GM12801 (cell line): ENCODE data around the gene GANC.

ENCODE experiments used
- CTCF ChIP-seq: IDR thresholded peaks from one replicate; pipeline ENCODE4 v1.5.1; 2011; ENCODE audit warnings: control low read depth; ENCODE audit not compliant: insufficient read length; ENCODE audit errors: extremely low read depth

Gene GANC, protein sequence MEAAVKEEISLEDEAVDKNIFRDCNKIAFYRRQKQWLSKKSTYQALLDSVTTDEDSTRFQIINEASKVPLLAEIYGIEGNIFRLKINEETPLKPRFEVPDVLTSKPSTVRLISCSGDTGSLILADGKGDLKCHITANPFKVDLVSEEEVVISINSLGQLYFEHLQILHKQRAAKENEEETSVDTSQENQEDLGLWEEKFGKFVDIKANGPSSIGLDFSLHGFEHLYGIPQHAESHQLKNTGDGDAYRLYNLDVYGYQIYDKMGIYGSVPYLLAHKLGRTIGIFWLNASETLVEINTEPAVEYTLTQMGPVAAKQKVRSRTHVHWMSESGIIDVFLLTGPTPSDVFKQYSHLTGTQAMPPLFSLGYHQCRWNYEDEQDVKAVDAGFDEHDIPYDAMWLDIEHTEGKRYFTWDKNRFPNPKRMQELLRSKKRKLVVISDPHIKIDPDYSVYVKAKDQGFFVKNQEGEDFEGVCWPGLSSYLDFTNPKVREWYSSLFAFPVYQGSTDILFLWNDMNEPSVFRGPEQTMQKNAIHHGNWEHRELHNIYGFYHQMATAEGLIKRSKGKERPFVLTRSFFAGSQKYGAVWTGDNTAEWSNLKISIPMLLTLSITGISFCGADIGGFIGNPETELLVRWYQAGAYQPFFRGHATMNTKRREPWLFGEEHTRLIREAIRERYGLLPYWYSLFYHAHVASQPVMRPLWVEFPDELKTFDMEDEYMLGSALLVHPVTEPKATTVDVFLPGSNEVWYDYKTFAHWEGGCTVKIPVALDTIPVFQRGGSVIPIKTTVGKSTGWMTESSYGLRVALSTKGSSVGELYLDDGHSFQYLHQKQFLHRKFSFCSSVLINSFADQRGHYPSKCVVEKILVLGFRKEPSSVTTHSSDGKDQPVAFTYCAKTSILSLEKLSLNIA (N-terminal part only)

DNA sequence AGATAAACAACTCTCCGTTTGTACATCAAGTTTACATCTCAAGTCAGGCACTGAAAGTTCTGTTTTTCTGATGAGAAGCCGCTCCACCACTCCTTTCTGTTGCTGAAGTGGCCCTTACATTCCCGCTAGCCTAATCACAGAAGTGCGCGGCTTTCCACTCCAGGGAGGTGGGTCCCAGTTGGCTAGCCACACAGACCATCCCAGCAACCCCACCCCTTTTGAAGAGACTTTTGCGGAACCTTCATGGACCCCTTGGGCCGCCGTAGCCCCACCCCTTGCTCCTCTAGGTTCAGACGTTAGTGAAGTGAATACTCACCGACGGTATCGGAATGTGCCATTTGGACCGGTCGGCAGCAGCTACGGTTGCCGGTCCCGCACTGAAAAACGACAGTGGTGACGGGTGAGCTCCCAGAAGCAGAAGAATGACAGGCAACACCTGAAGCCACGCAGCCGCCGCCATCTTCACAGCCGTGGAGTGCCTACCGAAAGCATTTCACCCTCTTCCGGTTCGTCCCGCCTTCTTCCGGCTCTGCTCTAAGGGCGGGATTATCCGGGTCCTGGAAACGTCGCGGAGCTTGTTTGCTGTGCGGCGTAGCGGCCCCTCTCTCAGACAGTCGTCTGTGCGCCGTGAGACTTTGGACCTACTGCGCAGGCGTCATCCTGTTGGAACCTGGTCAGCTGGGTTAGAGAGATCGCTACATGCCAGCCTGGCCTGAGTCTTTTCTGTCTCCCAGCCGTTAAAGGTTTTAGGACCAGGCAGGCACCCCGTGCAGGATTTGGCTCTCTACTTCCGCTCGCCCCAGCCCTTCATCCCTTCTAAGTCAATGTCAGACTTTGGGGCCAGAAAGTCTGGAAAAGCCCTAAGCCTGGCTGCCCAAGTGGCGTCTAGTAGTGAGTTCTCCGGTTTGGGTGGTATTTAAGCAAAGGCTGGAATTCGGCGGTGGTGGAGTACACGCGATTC lies at the start of gene GANC, which contains the start of gene TMEM87A:
Gene GANC, plus strand, starts transcription at position 263 of the 961 bp plus-strand sequence. CDS start 1,281 bp downstream, outside the sequence.
Gene TMEM87A, minus strand, starts transcription at position 495 of the 961 bp plus-strand sequence. Its CDS starts 35 bp downstream, at position 460.
- no peak for TF ChIP-seq CTCF

- no peak for TF ChIP-seq CTCF
Observed at GRCh38 chr15:42226648-42227047, 46.4 kb upstream of the GANC start.

- TF ChIP-seq CTCF, result no peak
Observed at GRCh38 chr15:42228036-42228435, 45.0 kb upstream of the GANC start.

DNA sequence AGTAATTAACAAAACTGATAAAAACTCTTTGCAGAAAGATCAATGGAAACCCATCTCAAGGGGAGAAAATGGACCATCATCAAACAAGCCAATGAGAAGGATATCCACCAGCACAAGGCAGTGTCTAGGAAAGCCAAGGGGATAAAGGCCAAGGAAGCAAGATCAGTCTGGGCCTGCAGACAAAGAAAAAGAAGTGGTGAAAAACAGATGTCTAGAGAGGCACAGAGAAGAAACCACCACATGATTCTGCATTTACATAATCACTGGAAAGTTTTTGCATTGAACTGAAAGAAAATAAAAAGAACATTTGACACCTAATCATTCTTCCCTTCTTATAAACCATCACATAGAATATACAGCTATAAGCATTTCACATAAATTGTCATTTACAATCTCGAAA lies 41.9 kb upstream of the GANC start:
- no peak for TF ChIP-seq CTCF

GRCh38 chr15:42232606-42233005 lies 40.4 kb upstream of the GANC start:
- TF ChIP-seq CTCF, result no peak

DNA sequence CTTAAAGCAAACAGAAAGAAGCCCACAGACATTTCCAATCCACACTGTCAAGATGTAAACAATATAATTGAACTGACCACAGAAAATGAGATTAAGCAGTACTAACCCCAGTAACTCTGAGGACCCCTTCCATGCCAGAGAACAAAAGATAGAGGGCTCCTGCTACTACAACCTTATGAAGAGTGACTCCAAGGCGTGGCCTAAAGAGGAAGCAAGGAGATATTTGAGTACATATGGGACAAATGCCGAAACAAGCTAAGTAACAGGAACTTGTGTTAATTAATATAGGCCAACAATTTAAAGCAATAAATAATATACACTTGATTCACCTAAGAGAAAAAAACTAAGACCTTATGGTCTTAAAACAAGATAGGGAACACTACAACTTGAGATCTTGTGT lies 39.9 kb upstream of the GANC start:
- TF ChIP-seq CTCF, result no peak
